Endothelial cell of umbilical vein (primary cell): ENCODE results near the gene RAD50.

Experiments used
- MYC ChIP-seq: IDR thresholded peaks from one replicate; pipeline ENCODE4 v1.6.1; 2011; ENCODE audit warnings: mild to moderate bottlenecking, low read depth, low read length
- POLR2AphosphoS5 ChIP-seq: IDR thresholded peaks from 2 replicates; pipeline ENCODE4 v1.6.1; 2012; ENCODE audit warnings: low read depth, mild to moderate bottlenecking, control low read depth, low read length, moderate library complexity; ENCODE audit not compliant: insufficient read depth
- TF ChIP-seq, protein P1 (sequence below), 2 donors: IDR thresholded peaks; 1 replicate in 1 of 2; 2 replicates in 1 of 2; pipeline ENCODE4 v1.5.1; 2011; ENCODE audit warnings: low read length in 2 of 2, mild to moderate bottlenecking in 2 of 2, moderate library complexity in 2 of 2, control low read depth in 1 of 2, inconsistent platforms in 1 of 2, low read depth in 1 of 2; ENCODE audit not compliant: insufficient read depth in 1 of 2; ENCODE audit errors: extremely low read depth in 1 of 2

DNA sequence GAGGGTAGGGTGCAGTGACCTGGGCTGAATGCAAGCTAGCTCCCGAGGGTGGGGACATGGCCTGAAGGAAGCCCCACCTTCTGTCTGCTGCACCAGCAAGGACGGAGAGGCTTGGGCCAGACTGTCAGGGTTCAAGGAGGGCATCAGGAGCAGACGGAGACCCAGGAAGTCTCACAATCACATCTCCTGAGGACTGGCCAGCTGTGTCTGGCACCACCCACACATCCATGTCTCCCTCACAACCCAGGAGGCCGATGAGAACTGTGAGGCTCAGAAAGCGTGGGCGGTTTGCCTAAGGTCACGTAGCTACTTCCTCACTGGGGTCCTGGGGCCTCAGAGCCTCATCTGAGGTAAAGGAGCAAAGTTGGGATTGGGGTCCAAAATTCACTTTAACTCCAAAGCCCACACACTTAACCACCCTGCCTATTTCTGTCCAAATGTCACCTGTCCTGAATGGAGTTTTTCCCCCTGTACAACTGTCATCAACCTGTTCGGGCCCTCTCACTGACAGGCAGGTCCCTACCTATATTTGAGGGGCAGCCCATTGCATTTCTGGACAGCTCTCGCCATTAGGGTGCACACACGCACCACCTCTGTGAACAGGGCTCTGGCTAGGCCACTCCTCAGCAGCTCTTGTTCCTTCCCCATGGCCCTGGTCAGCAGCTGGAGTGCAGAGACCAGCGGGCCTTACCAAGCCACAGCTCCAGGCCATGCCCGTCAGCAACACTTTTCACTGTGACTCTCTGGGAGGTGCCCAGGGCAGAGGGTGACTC, 104.6 kb downstream of the RAD50 start:
- TF ChIP-seq, protein P1, sequence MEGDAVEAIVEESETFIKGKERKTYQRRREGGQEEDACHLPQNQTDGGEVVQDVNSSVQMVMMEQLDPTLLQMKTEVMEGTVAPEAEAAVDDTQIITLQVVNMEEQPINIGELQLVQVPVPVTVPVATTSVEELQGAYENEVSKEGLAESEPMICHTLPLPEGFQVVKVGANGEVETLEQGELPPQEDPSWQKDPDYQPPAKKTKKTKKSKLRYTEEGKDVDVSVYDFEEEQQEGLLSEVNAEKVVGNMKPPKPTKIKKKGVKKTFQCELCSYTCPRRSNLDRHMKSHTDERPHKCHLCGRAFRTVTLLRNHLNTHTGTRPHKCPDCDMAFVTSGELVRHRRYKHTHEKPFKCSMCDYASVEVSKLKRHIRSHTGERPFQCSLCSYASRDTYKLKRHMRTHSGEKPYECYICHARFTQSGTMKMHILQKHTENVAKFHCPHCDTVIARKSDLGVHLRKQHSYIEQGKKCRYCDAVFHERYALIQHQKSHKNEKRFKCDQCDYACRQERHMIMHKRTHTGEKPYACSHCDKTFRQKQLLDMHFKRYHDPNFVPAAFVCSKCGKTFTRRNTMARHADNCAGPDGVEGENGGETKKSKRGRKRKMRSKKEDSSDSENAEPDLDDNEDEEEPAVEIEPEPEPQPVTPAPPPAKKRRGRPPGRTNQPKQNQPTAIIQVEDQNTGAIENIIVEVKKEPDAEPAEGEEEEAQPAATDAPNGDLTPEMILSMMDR (IDR thresholded peaks at IDR 0.05; ENCODE audit: extremely low read depth in 1 of 2, insufficient read depth in 1 of 2, low read depth in 1 of 2, low read length in 2 of 2): no peak
- TF ChIP-seq MYC (no peak), POLR2AphosphoS5 (no peak)
